HepG2 (cell line): ENCODE measurements around the gene PLEKHG2. TPM values are rescaled to one million over a fixed set of nuclear protein-coding genes. Genes with fewer than 3 reads are reported as not detected.
A peak's percentile ranks its signal among the peaks of the same experiment; 100 is the strongest.

Experiments used
- ARID5B ChIP-seq: IDR thresholded peaks from 2 replicates; pipeline ENCODE4 v1.4.0; 2020; ENCODE audit warnings: mild to moderate bottlenecking, missing genetic modification reagents
- BCL6 ChIP-seq: IDR thresholded peaks from 2 replicates; pipeline ENCODE4 v1.6.1; 2016; ENCODE audit warnings: missing genetic modification reagents, missing compliant biosample characterization
- HINFP ChIP-seq: sonication (generic); formaldehyde crosslinking; IDR thresholded peaks from 2 replicates; pipeline ENCODE4 v1.4.0; 2020; ENCODE audit warnings: low read depth, mild to moderate bottlenecking, missing genetic modification reagents
- HOXA5 ChIP-seq: sonication (generic); formaldehyde crosslinking; IDR thresholded peaks from 2 replicates; pipeline ENCODE4 v1.4.0; 2020; ENCODE audit warnings: missing genetic modification reagents
- JUN ChIP-seq: sonication (generic); formaldehyde crosslinking; IDR thresholded peaks from 2 replicates; pipeline ENCODE4 v1.4.0; 2020; ENCODE audit warnings: mild to moderate bottlenecking, missing genetic modification reagents
- KLF16 ChIP-seq, 2 experiments: sonication (generic) in 1 of 2; formaldehyde crosslinking in 1 of 2; IDR thresholded peaks; 2 replicates each; pipeline versions ENCODE4 v1.6.1 to v1.8.0; 2016 to 2023; ENCODE audit warnings: missing genetic modification reagents in 2 of 2, missing compliant biosample characterization in 1 of 2
- MEIS1 ChIP-seq: sonication (generic); formaldehyde crosslinking; IDR thresholded peaks from 2 replicates; pipeline ENCODE4 v1.9.0; 2021; ENCODE audit warnings: mild to moderate bottlenecking, missing genetic modification reagents, moderate library complexity, borderline replicate concordance
- MTA3 ChIP-seq: sonication (generic); formaldehyde crosslinking; IDR thresholded peaks from 2 replicates; pipeline ENCODE4 v1.4.0; 2020; ENCODE audit warnings: missing genetic modification reagents
- NBN ChIP-seq: fragments of 450-650 bp; conservative IDR thresholded peaks from 2 replicates; pipeline ENCODE4 v1.6.1; 2017
- NFKBIZ ChIP-seq: IDR thresholded peaks from 2 replicates; pipeline ENCODE4 v1.6.1; 2018; ENCODE audit warnings: missing genetic modification reagents, missing compliant biosample characterization
- RXRA ChIP-seq: sonication (generic); formaldehyde crosslinking; IDR thresholded peaks from 2 replicates; pipeline ENCODE4 v1.5.1; 2020; ENCODE audit warnings: missing genetic modification reagents
- STAG1 ChIP-seq: sonication (generic); formaldehyde crosslinking; IDR thresholded peaks from 2 replicates; pipeline ENCODE4 v1.4.0; 2020; ENCODE audit warnings: missing genetic modification reagents
- SYNCRIP ChIP-seq: fragments of 200-400 bp; formaldehyde crosslinking; IDR thresholded peaks from 2 replicates; pipeline ENCODE4 v1.6.1; 2018; ENCODE audit warnings: mild to moderate bottlenecking, low read depth, low read length; ENCODE audit not compliant: insufficient read depth
- ZNF10 ChIP-seq: sonication (generic); formaldehyde crosslinking; IDR thresholded peaks from 2 replicates; pipeline ENCODE4 v1.4.0; 2020; ENCODE audit warnings: mild to moderate bottlenecking, low read depth, missing genetic modification reagents, borderline replicate concordance
- ZNF230 ChIP-seq: sonication (generic); formaldehyde crosslinking; IDR thresholded peaks from 2 replicates; pipeline ENCODE4 v1.4.0; 2020; ENCODE audit warnings: mild to moderate bottlenecking, missing genetic modification reagents
- ZNF24 ChIP-seq: fragments of 450-650 bp; IDR thresholded peaks from 2 replicates; pipeline ENCODE4 v1.6.1; 2017; ENCODE audit warnings: antibody characterized with exemption, mild to moderate bottlenecking
- ZNF326 ChIP-seq: sonication (generic); formaldehyde crosslinking; IDR thresholded peaks from 2 replicates; pipeline ENCODE4 v1.4.0; 2020; ENCODE audit warnings: missing genetic modification reagents, borderline replicate concordance
- ZNF44 ChIP-seq: sonication (generic); formaldehyde crosslinking; IDR thresholded peaks from 2 replicates; pipeline ENCODE4 v1.5.1; 2020; ENCODE audit warnings: mild to moderate bottlenecking, missing genetic modification reagents
- polyA plus RNA-seq, 8 experiments: library from polyadenylated mRNA; depleted of rRNA in 3 of 8; stranded (reverse) in 7 of 8; unstranded in 1 of 8; fragments of >200 nt; fragmentation: Illumina TruSeq in 4 of 8; extraction: Trizol in 4 of 8; gene quantifications; 2 replicates each; pipeline versions ENCODE4 v1.2.1 to v1.2.3, GENCODE V29; 2011 to 2016; ENCODE audit warnings: low read depth in 4 of 8, missing spikeins in 1 of 8, mixed read lengths in 1 of 8; ENCODE audit not compliant: insufficient read depth in 1 of 8
- total RNA-seq, 5 experiments: library from RNA; depleted of rRNA; stranded (reverse); fragments of >200 nt; fragmentation: Illumina TruSeq; extraction: Trizol; gene quantifications; 2 replicates each; pipeline ENCODE4 v1.2.3, GENCODE V29; 2016; ENCODE audit warnings: low read depth in 1 of 5
- TF ChIP-seq, protein P1 (sequence below): sonication (generic); formaldehyde crosslinking; IDR thresholded peaks from 2 replicates; pipeline ENCODE4 v1.4.0; 2020; ENCODE audit warnings: missing genetic modification reagents
- TF ChIP-seq, protein P2 (sequence below): sonication (generic); formaldehyde crosslinking; IDR thresholded peaks from 2 replicates; pipeline ENCODE4 v1.5.0; 2020; ENCODE audit warnings: mild to moderate bottlenecking, missing genetic modification reagents

Gene PLEKHG2
- total and polyA plus RNA-seq, 2 of the 13 experiments (the other 11 are each of a cell fraction or from before 2014, with no cell fraction given) = 3.6 to 6.8 TPM

GRCh38 chr19:39413911-39414608 is 1.6 kb downstream of the PLEKHG2 start (continued):
- TF ChIP-seq HINFP (CRISPR knock-in tag) (no peak), SYNCRIP (no peak), JUN (CRISPR knock-in tag) (no peak), KLF16 (CRISPR knock-in tag; IDR thresholded peaks at IDR 0.05) (no peak), BCL6 (CRISPR knock-in tag) (no peak), STAG1 (CRISPR knock-in tag) (peak; percentile 45), ZNF230 (CRISPR knock-in tag) (no peak), ZNF44 (CRISPR knock-in tag) (no peak), MEIS1 (CRISPR knock-in tag) (no peak), HOXA5 (CRISPR knock-in tag) (no peak), ZNF326 (no peak), ZNF24 (no peak), NFKBIZ (no peak), NBN (no peak), MTA3 (CRISPR knock-in tag) (no peak), ZNF10 (CRISPR knock-in tag) (no peak), RXRA (CRISPR knock-in tag) (no peak), ARID5B (no peak)
- TF ChIP-seq, protein P1, sequence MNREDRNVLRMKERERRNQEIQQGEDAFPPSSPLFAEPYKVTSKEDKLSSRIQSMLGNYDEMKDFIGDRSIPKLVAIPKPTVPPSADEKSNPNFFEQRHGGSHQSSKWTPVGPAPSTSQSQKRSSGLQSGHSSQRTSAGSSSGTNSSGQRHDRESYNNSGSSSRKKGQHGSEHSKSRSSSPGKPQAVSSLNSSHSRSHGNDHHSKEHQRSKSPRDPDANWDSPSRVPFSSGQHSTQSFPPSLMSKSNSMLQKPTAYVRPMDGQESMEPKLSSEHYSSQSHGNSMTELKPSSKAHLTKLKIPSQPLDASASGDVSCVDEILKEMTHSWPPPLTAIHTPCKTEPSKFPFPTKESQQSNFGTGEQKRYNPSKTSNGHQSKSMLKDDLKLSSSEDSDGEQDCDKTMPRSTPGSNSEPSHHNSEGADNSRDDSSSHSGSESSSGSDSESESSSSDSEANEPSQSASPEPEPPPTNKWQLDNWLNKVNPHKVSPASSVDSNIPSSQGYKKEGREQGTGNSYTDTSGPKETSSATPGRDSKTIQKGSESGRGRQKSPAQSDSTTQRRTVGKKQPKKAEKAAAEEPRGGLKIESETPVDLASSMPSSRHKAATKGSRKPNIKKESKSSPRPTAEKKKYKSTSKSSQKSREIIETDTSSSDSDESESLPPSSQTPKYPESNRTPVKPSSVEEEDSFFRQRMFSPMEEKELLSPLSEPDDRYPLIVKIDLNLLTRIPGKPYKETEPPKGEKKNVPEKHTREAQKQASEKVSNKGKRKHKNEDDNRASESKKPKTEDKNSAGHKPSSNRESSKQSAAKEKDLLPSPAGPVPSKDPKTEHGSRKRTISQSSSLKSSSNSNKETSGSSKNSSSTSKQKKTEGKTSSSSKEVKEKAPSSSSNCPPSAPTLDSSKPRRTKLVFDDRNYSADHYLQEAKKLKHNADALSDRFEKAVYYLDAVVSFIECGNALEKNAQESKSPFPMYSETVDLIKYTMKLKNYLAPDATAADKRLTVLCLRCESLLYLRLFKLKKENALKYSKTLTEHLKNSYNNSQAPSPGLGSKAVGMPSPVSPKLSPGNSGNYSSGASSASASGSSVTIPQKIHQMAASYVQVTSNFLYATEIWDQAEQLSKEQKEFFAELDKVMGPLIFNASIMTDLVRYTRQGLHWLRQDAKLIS (CRISPR knock-in tag) = no peak
- TF ChIP-seq, protein P2, sequence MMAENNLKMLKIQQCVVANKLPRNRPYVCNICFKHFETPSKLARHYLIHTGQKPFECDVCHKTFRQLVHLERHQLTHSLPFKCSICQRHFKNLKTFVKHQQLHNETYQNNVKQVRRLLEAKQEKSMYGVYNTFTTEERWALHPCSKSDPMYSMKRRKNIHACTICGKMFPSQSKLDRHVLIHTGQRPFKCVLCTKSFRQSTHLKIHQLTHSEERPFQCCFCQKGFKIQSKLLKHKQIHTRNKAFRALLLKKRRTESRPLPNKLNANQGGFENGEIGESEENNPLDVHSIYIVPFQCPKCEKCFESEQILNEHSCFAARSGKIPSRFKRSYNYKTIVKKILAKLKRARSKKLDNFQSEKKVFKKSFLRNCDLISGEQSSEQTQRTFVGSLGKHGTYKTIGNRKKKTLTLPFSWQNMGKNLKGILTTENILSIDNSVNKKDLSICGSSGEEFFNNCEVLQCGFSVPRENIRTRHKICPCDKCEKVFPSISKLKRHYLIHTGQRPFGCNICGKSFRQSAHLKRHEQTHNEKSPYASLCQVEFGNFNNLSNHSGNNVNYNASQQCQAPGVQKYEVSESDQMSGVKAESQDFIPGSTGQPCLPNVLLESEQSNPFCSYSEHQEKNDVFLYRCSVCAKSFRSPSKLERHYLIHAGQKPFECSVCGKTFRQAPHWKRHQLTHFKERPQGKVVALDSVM (CRISPR knock-in tag) = no peak
